GM18505 (cell line): ENCODE data around the gene NAA30.

Experiments
- ATAC-seq: cut with Tn5 transposase; IDR thresholded peaks from one replicate; pipeline ENCODE4 v1.9.1; 2021; ENCODE audit not compliant: unreplicated experiment
- POLR2A ChIP-seq: IDR thresholded peaks from 4 replicates; pipeline ENCODE4 v1.6.1; 2011; ENCODE audit warnings: borderline replicate concordance; ENCODE audit not compliant: insufficient read depth, insufficient read length; ENCODE audit errors: extremely low read depth

Gene NAA30

GRCh38 chr14:57380935-57381334 lies 9.5 kb upstream of the NAA30 start:
- ATAC-seq: no peak
- TF ChIP-seq POLR2A: no peak

GRCh38 chr14:57382283-57382682 lies 8.1 kb upstream of the NAA30 start:
- ATAC-seq: no peak
- no peak for TF ChIP-seq POLR2A

- no peak for ATAC-seq
- TF ChIP-seq POLR2A: no peak
Measured at GRCh38 chr14:57383125-57383745, 7.2 kb upstream of the NAA30 start.

- no peak for TF ChIP-seq POLR2A
- ATAC-seq: no peak
Measured at GRCh38 chr14:57388067-57388466, 2.3 kb upstream of the NAA30 start.

- no peak for ATAC-seq
- no peak for TF ChIP-seq POLR2A
Measured at GRCh38 chr14:57389646-57390036, 745 bp upstream of the NAA30 start.

- TF ChIP-seq POLR2A: no peak
Measured at GRCh38 chr14:57390806-57391516, 575 bp downstream of the NAA30 start.

GRCh38 chr14:57391517-57392195 lies 1.3 kb downstream of the NAA30 start:
- ATAC-seq: no peak
- no peak for TF ChIP-seq POLR2A

More at GRCh38 chr14:57390806-57391516, 575 bp downstream of the NAA30 start:
- ATAC-seq: peak; percentile 44

GRCh38 chr14:57392830-57393229 lies 2.4 kb downstream of the NAA30 start:
- no peak for ATAC-seq
- no peak for TF ChIP-seq POLR2A

- ATAC-seq: no peak
- TF ChIP-seq POLR2A: no peak
Measured at GRCh38 chr14:57400556-57401494, 10.4 kb downstream of the NAA30 start.

- TF ChIP-seq POLR2A: no peak
- ATAC-seq: no peak
Measured at GRCh38 chr14:57401501-57401900, 11.1 kb downstream of the NAA30 start.

DNA sequence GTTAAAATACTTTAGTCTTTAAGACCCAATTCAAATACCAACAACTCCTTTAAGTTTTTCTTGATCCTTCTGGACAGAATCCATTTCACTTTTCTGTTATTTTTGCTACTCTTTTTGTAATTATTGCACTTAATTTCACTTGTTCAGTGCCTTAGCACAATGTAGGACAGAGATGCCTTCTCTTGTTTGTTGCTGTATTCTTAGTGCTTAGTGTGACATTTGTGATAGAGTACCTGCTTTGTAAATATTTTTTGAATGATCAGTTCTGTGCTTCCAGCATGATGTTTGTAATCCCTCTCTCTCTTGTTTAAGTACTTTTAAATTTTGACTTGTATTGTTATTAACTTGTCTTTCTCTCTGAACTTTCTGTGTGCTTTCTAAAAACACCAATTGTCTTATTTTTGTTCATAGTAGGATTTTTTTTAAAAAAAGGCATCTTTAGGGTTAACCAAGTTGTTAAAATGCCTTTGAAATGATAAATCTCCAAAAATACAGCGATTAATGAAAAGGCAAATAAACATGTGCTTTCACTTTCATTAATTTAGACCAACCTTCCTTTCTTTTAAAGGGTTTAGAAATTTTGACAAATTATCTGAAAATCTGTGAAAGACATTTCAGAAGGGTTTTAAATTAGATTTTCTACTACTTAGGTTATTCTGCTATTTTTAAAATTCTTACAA lies 11.9 kb downstream of the NAA30 start:
- TF ChIP-seq POLR2A: no peak
- ATAC-seq: no peak

- ATAC-seq: no peak
- TF ChIP-seq POLR2A: no peak
Measured at GRCh38 chr14:57403521-57403864, 13.1 kb downstream of the NAA30 start.
